DND-41 (cell line): Measurements from ENCODE around the gene ARHGEF16.

Source experiments
- ATAC-seq: fragments of 200-7000 bp; cut with Tn5 transposase; 3 replicates; pipeline ENCODE4 v1.9.1; 2021; ENCODE audit warnings: low read depth; ENCODE audit not compliant: insufficient read depth
- DNase-seq: peaks from one replicate; pipeline ENCODE4 v3.0.0-alpha.2; 2020
- H2AFZ ChIP-seq: 2 replicates; pipeline ENCODE4 v1.6.0; 2012; ENCODE audit warnings: low read depth, low read length
- H3K27ac ChIP-seq: 2 replicates; pipeline ENCODE4 v1.5.1; 2012; ENCODE audit warnings: low read length, inconsistent platforms
- H3K27me3 ChIP-seq: fragments of 200-600 bp; sonication (generic); 2 replicates; pipeline ENCODE4 v1.6.0; 2012; ENCODE audit warnings: low read length, mild to moderate bottlenecking, inconsistent platforms; ENCODE audit not compliant: insufficient read depth, poor library complexity
- H3K36me3 ChIP-seq: 2 replicates; pipeline ENCODE4 v1.5.1; 2012; ENCODE audit warnings: low read length, inconsistent platforms; ENCODE audit not compliant: insufficient read depth
- H3K4me1 ChIP-seq: 2 replicates; pipeline ENCODE4 v1.5.1; 2012; ENCODE audit warnings: mild to moderate bottlenecking, low read length; ENCODE audit not compliant: insufficient read depth
- H3K4me2 ChIP-seq: 2 replicates; pipeline ENCODE4 v1.6.0; 2012; ENCODE audit warnings: mild to moderate bottlenecking, moderate library complexity, low read length, inconsistent platforms; ENCODE audit not compliant: insufficient read depth
- H3K4me3 ChIP-seq, 2 experiments: fragments of 200-600 bp in 1 of 2; shearing (Covaris generic) in 1 of 2; 2 replicates each; pipeline ENCODE4 v1.5.1; 2012 to 2016; ENCODE audit warnings: inconsistent platforms in 2 of 2, low read length in 2 of 2, mild to moderate bottlenecking in 2 of 2, low read depth in 1 of 2, moderate library complexity in 1 of 2
- H3K79me2 ChIP-seq: 2 replicates; pipeline ENCODE4 v1.6.0; 2012; ENCODE audit warnings: low read length, inconsistent platforms; ENCODE audit not compliant: insufficient read depth
- H3K9ac ChIP-seq: 2 replicates; pipeline ENCODE4 v1.6.0; 2012; ENCODE audit warnings: low read depth, mild to moderate bottlenecking, inconsistent platforms, low read length, moderate library complexity
- H3K9me3 ChIP-seq: 2 replicates; pipeline ENCODE4 v1.5.1; 2012; ENCODE audit warnings: low read length, moderate library complexity, mild to moderate bottlenecking, inconsistent platforms; ENCODE audit not compliant: insufficient read depth, severe bottlenecking
- H4K20me1 ChIP-seq: 2 replicates; pipeline ENCODE4 v1.6.0; 2012; ENCODE audit warnings: low read length; ENCODE audit not compliant: insufficient read depth
- EZH2 ChIP-seq: IDR thresholded peaks from 3 replicates; pipeline ENCODE4 v1.6.1; 2012; ENCODE audit warnings: borderline replicate concordance, low read depth, mild to moderate bottlenecking, moderate library complexity, low read length, inconsistent platforms; ENCODE audit not compliant: severe bottlenecking
- TF ChIP-seq, protein P1 (sequence below): IDR thresholded peaks from 2 replicates; pipeline ENCODE4 v1.5.1; 2012; ENCODE audit warnings: borderline replicate concordance, low read length, moderate library complexity, mild to moderate bottlenecking; ENCODE audit not compliant: poor library complexity, severe bottlenecking; ENCODE audit errors: extremely low read depth

The ARHGEF16 gene

DNA sequence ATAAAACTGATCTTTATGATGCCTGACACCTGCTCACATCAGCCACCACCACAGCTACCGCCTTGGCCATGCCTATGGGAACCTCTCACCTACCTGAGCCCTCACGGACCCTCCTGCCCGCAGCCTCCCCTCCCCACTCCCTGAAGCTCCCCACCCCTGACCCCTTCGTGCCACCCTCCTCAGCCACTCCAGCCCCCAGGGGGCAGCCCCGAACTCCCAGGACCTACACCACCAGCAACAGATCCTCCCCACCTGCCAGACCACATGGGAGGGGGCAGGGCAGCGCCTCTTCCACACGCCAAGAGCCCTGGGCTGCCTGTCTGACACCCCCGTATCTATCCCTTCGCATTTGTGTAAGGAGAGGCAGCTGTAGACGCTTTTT lies 14.2 kb upstream of the ARHGEF16 start:
- no peak for DNase-seq
- Histone ChIP-seq H3K4me1 (no peaks in the 10 kb centered on the region), H3K27ac (no peak overlapping the region), H3K4me3 (no peak overlapping the region), H3K27me3 (no peaks in the 10 kb centered on the region), H2AFZ (no peak overlapping the region), H4K20me1 (no peaks in the 10 kb centered on the region), H3K4me2 (no peak overlapping the region), H3K36me3 (no peaks in the 10 kb centered on the region), H3K79me2 (no peaks in the 10 kb centered on the region), H3K9me3 (no peaks in the 10 kb centered on the region), H3K9ac (no peak overlapping the region)
- TF ChIP-seq EZH2: no peak
- TF ChIP-seq, protein P1, sequence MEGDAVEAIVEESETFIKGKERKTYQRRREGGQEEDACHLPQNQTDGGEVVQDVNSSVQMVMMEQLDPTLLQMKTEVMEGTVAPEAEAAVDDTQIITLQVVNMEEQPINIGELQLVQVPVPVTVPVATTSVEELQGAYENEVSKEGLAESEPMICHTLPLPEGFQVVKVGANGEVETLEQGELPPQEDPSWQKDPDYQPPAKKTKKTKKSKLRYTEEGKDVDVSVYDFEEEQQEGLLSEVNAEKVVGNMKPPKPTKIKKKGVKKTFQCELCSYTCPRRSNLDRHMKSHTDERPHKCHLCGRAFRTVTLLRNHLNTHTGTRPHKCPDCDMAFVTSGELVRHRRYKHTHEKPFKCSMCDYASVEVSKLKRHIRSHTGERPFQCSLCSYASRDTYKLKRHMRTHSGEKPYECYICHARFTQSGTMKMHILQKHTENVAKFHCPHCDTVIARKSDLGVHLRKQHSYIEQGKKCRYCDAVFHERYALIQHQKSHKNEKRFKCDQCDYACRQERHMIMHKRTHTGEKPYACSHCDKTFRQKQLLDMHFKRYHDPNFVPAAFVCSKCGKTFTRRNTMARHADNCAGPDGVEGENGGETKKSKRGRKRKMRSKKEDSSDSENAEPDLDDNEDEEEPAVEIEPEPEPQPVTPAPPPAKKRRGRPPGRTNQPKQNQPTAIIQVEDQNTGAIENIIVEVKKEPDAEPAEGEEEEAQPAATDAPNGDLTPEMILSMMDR: no peak
- ATAC-seq: no peak

GRCh38 chr1:3440711-3441409 lies 13.6 kb upstream of the ARHGEF16 start:
- no peaks in the 10 kb centered on the region for H3K27me3 ChIP-seq
- no peak overlapping the region for H3K4me3 ChIP-seq
- no peaks in the 10 kb centered on the region for H3K9me3 ChIP-seq
- no peak overlapping the region for H3K4me2 ChIP-seq
- H3K9ac ChIP-seq: no peak overlapping the region
- ATAC-seq (no peak), DNase-seq (no peak)
- H4K20me1 ChIP-seq: no peaks in the 10 kb centered on the region
- H3K36me3 ChIP-seq: no peaks in the 10 kb centered on the region
- no peak overlapping the region for H3K27ac ChIP-seq
- no peak overlapping the region for H2AFZ ChIP-seq
- no peaks in the 10 kb centered on the region for H3K79me2 ChIP-seq
- H3K4me1 ChIP-seq: no peaks in the 10 kb centered on the region
- TF ChIP-seq EZH2: no peak
- TF ChIP-seq, protein P1: no peak

GRCh38 chr1:3441410-3441847 lies 13.0 kb upstream of the ARHGEF16 start:
- Histone ChIP-seq H3K9me3 (no peaks in the 10 kb centered on the region), H3K36me3 (no peaks in the 10 kb centered on the region), H3K4me1 (no peaks in the 10 kb centered on the region), H3K4me3 (no peak overlapping the region), H3K9ac (no peak overlapping the region), H4K20me1 (no peaks in the 10 kb centered on the region), H3K27ac (no peak overlapping the region), H3K79me2 (no peaks in the 10 kb centered on the region), H3K27me3 (no peaks in the 10 kb centered on the region), H3K4me2 (no peak overlapping the region), H2AFZ (no peak overlapping the region)
- DNase-seq: no peak
- TF ChIP-seq, protein P1: no peak
- no peak for TF ChIP-seq EZH2
- no peak for ATAC-seq
